GM21723 (cell line): ENCODE data around the gene HIP1R.
"Not testable (repeated sequence)": the region's sequence is repeated elsewhere in the genome, so short reads cannot be mapped to it uniquely, and the experiment has no call there.

Experiments
- ATAC-seq: cut with Tn5 transposase; IDR thresholded peaks from one replicate; pipeline ENCODE4 v1.9.1; 2021; ENCODE audit warnings: mild to moderate bottlenecking, moderate library complexity; ENCODE audit not compliant: unreplicated experiment

Gene HIP1R

DNA sequence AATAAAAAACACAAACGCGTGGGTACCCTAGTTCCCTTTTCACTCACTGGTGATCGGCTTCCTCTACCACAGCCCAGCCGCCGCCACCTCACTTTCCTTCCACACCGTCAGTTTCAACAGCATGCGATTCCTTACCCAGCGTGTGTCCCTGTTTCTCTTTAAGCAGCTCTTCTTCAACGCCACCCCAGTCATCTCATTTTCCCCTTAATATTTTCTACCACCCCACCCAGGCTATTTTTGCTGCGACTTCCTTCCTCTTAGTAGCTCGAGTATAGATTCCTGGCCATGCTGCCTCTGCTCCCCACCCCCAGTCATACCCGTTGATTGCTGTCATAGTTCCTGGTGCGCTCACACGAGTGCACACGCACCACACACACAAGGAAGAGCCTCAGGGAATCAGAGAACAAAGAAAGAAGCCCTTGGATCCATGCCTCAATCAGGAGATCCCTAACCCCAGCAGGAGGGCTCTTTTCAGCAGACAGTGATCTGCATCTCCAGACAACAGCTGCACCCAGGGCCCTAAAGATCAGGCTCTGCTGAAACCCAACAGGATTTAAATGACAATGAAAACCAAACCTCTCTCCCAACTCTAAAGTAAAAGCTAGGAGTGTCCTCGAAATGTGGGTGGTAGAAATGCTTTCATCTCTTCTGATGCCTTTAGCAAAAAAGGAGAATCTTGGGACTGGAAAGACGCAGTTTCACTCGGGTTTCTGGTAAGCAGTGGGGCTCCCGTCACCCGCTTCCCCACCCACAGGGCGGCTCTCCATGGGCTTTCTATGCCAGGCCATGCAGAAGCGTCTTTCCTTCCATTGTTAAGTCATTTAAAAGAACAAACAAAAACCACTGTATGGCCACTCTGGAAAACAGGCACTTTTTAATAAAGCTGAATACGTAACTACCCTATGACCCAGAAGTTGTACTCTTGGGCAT, 36.9 kb downstream of the HIP1R start:
- no peak for ATAC-seq

- no peak for ATAC-seq
Measured at GRCh38 chr12:122872815-122873361, 37.6 kb downstream of the HIP1R start.

DNA sequence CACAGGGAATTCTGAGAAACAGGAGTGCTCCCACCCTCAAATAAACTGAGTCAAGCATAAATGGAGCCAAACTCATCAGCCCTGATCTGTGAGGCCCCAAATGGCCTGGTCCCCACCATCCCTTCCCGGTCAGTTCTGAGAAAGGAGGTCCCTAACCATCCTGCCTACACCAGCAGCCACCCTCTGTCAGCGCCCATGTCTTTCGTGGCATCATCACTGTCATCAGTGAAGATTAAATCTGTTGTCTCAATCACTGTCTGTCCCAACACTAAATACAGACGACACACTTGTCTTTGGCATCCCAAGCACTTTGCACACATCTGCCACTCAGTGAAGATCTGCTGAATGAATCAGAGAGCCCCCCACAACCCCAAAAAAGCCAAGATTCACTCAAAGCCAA, 38.3 kb downstream of the HIP1R start:
- no peak for ATAC-seq

DNA sequence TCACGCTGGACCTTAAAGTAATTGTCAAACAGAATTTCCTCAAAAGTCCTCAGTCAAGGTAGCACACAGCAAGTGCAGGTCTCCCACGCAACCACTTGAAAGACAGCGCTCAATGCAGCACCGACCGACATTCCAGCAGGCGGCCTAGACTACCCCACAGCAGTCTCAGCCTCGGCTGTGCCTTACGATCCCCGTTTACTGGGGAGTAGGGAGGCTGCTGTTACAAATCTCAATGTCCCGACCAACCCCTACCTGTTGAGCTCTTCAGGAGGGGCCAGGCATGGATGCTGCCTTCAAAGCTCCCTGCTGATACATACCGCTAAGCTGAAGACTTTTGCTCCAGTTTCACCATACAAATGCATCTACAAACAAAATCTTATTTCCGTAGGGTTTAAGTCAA, 38.8 kb downstream of the HIP1R start:
- no peak for ATAC-seq

DNA sequence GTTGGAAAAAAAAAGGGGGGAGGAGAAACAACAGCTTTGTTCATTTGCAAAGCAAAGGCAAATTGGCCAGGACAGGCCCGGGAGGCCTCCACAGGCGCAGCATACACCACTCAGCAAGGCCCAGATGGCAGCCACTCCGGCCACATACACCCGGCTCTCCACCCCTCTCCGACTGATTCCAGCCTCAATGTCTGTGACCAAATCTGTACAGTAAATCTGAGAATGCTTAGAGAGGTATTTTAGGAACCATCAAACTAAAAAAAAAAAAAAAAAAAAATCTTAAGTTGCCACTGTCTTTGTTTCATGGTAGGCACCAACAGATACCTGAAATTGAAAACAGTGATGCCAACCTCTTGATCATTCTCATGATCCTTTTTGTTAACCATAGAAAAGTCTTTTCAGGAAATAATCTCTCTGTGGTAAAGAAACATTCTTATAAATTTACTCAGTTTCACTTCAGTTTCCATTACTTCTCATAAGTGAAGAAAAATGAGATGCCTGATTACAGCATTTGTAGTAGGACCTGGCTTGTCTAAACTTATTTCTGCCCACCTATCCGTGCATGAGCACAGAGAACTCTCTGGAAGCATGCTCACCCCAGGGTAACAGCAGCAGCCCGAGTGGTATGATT, 40.4 kb downstream of the HIP1R start:
- ATAC-seq = peak; percentile 61

DNA sequence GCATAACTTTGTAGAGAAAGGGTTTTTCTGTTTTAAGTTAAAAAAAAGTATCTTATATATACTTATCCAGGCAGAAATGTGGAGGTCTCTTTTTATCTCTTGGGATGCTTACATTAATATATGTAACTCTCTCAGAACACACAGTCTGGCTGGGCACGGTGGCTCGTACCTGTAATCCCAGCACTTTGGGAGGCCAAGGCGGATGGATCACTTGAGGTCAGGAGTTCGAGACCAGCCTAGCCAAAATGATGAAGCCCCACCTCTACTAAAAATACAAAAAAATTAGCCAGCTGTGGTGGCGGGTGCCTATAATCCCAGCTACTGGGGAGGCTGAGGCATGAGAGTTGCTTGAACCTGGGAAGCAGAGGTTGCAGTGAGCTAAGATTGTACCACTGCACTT, 41.0 kb downstream of the HIP1R start:
- not testable (repeated sequence) for ATAC-seq

- no peak for ATAC-seq
Measured at GRCh38 chr12:122876731-122877130, 41.5 kb downstream of the HIP1R start.

DNA sequence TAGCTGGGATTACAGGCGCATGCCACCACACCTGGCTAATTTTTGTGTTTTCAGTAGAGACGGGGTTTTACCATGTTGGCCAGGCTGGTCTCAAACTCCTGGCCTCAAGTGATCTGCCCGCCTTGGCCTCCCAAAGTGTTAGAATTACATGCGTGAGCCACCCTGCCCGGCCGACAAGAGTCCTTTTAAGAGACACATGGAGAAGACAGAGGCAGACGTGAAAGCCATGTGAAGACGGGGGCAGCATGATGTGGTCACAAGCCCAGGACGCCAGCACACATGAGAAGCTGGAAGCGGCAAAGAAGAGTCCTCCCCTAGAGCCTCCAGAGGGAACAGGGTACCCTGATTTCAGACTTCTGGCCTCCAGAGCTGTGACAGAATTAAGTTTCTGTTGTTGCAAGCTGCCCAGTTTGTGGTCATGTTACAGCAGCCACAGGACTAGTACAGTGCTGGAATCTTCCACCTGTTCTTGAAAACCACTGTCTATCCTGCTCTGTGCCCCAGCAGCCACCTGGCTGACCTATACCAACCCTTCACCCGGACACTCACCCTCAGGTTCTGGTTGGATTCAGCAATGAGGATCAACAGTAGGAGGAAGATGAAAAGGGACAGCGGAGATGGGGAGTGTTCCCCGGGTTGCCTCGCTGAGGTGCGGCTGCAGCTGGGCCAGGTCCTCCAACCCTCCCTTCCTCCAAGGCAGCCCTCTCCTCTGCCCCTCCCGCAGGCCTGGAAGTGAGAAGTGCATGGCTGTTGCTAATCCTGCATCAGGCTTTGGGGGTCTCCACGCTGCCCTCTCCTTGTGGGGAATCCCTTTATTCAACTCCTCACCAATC, 43.7 kb downstream of the HIP1R start:
- ATAC-seq = no peak

- no peak for ATAC-seq
Measured at GRCh38 chr12:122880155-122880667, 45.0 kb downstream of the HIP1R start.

DNA sequence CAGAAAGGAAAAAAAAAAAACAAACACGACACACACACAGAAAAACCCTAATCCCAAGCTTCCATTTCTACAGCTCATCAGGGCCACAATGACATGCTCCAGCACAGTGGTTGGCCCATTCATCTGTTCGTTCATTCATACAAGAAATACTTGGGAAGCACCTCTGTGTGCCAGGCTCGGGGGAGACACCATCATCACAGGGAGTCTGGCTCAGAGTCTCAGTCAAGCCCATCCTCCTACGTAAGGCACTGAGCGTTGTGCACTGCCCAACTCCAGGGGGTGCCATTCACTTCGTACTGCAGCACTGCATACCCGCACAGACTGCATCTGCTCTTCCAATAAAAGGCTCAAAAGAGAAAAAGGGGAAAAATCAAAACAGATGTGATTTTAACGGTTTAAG, 45.4 kb downstream of the HIP1R start:
- ATAC-seq = no peak

GRCh38 chr12:122882908-122883558, 47.8 kb downstream of the HIP1R start:
- ATAC-seq = no peak

DNA sequence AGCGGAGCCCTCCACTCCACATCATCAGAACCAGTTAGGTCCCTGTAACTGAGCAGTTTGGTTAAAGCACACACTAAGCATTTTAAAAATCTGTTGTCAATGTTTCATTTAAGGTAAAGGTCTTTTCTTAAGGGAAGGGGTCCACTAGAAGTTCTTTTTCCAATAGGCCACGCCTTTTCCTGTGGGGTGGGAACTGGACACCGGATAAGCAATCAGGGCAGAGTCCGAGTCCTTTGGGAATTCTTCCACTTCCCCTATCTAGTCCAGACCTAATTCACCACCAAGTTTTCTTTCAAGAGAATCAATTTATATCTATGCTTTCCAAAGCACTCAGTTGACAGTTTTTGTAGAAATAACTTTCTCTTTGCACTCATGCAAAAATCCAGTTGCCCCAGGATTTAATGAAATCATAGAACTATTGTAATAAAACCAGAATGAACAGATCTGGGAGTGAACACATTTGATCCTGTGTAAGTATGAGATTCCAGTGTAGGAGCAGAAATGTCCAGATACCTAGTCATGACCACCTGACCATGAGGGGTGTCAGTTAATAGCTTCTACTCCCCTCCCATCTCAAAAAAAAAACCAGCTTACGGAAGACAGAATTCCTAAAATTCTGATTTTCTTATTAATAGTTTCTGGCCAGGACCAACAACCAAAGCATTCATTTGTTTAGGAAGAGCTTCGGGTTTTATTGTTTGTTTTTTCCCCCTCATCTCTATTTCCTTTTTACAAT, 49.0 kb downstream of the HIP1R start:
- ATAC-seq = no peak

DNA sequence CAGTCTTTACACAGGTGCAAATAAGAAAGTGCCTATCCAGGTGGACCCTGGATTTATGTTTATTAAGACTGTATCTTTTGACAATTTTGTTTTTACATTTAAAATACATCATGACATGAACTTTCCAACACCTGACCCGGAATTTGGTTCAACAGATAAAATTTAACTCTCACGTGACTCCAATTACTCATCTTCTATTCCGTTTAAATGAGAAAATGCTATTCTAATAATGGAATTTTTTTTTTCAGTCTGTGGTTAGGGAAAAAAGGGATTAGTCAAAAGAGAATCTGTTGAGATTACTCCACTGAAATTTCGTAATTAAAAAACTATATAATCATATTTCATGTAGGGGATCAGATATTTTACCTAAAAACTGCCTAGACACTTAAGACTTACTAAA, 49.6 kb downstream of the HIP1R start:
- no peak for ATAC-seq

DNA sequence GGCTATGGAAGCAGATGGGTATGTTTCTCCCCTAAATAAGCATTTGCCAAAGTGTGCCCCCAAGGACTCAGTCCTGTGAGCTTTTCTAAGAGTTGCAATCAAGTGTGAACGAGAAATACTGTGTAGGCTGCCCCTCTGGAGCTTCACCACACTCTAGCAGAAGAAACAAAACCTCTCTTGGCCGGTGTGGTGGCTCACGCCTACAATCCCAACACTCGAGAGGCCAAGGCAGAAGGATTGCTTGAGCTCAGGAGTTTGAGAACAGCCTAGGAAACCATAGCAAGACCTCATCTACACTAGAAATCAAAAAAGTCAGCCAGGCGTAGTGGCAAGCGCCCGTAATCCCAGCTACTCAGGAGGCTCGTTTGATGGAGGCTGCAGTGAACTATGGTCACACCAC, 50.9 kb downstream of the HIP1R start:
- ATAC-seq = no peak

- ATAC-seq = peak; percentile 84
Measured at GRCh38 chr12:122886851-122887818, 51.9 kb downstream of the HIP1R start.

- peak; percentile 22 for ATAC-seq
Measured at GRCh38 chr12:122887819-122888212, 52.6 kb downstream of the HIP1R start.

GRCh38 chr12:122888232-122888752, 53.0 kb downstream of the HIP1R start:
- ATAC-seq = peak; percentile 41

DNA sequence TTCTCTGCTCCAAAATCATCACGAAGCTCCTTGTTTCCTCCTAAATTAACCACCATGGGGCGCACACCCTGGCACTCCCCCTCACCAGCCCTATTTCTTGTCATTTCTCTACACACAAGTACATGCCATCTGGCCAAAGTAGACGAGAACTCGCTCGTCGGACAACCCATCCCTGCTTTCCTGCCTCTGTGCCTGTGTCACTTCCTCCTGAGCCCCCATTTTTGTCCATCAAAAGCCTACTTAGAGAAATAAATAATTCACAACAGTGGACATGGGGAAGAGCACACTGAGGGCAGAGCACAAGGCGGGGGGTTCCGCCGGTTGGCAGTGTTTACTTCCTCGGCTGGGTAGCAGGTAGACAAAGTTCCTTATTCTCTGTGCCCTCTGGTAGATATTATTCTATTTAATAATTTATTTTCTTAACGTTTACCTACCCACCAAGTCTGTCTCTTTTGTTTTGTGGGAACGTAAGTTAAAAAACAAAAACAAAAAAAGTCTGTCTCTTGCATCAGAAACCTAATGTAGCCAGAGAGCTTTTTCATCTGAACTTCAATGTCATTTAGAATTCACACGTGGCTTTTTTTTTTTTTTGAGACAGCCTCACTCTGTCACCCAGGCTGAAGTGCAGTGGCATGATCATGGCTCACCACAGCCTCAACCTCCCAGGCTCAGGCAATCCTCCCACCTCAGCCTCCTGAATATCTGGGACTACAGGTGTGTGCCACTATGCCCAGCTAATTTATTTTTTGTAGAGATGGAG, 54.7 kb downstream of the HIP1R start:
- ATAC-seq = no peak
